ENCODE results near the gene BMP2K.

DNA sequence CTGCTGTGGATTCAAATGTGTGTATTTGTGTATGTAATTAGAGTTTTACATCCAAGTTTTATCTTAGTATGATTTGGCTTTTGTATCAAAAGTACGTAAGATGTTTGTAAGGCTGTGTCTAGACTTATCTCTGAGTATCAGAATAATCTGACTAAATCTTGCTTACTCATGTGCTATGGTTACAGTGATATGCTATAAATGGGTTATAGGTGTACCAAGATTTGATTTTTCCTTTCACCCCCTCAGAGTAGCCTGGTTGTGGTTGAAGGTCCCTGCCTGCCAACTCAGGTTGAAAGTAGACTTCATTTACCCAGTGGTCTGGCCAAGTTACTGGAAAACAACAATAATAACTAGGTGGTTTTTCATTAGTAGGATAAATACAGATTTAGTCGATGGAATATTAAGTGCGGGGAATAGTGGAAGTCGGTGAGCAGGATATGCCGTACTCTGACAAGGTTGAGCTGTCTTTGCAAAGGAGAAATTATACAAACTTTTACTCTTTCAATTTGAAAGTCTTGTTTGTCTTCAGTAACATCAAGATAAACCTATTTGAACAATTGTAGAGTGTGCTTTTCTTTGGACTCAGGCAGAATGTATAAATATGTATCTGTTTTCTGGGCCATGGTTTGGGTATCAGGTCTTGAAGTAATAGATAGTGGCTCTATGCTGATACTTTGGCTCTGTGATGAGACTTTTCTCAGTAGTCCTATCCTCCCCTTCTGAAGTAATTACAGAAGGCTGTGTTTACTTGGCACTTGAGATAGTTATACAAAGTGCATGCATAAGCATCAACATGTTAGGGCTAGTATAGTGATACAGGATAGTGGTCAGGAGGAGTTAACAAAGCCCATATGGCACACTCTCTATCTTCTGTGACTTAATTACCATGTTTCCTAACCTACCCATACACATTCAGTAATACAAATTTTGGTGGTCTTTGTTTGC lies 23.7 kb downstream of the BMP2K start:
- TF ChIP-seq POLR2A (IDR thresholded peaks at IDR 0.05), result no peak
- TF ChIP-seq, protein P1, sequence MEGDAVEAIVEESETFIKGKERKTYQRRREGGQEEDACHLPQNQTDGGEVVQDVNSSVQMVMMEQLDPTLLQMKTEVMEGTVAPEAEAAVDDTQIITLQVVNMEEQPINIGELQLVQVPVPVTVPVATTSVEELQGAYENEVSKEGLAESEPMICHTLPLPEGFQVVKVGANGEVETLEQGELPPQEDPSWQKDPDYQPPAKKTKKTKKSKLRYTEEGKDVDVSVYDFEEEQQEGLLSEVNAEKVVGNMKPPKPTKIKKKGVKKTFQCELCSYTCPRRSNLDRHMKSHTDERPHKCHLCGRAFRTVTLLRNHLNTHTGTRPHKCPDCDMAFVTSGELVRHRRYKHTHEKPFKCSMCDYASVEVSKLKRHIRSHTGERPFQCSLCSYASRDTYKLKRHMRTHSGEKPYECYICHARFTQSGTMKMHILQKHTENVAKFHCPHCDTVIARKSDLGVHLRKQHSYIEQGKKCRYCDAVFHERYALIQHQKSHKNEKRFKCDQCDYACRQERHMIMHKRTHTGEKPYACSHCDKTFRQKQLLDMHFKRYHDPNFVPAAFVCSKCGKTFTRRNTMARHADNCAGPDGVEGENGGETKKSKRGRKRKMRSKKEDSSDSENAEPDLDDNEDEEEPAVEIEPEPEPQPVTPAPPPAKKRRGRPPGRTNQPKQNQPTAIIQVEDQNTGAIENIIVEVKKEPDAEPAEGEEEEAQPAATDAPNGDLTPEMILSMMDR (IDR thresholded peaks at IDR 0.05), result no peak

Data from testis (tissue), 2 donors.